A549 treated with AZD9567 at 1 μM for 4 hours (cell line): ENCODE measurements around the gene FRZB. TPM values are rescaled to one million over a fixed set of nuclear protein-coding genes. Genes with fewer than 3 reads are reported as not detected.

Source experiments
- total RNA-seq: library from RNA; stranded (reverse); fragments of 200-300 nt; extraction: Qiagen RNA extraction; gene quantifications from 5 replicates; pipeline ENCODE4 v1.2.3, GENCODE V29; 2022; ENCODE audit not compliant: insufficient read depth

FRZB gene, protein sequence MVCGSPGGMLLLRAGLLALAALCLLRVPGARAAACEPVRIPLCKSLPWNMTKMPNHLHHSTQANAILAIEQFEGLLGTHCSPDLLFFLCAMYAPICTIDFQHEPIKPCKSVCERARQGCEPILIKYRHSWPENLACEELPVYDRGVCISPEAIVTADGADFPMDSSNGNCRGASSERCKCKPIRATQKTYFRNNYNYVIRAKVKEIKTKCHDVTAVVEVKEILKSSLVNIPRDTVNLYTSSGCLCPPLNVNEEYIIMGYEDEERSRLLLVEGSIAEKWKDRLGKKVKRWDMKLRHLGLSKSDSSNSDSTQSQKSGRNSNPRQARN
- total RNA-seq: 0.05 to 0.08 TPM (median 0.08 TPM) in 4 of 5 replicates, not detected in the other

DNA sequence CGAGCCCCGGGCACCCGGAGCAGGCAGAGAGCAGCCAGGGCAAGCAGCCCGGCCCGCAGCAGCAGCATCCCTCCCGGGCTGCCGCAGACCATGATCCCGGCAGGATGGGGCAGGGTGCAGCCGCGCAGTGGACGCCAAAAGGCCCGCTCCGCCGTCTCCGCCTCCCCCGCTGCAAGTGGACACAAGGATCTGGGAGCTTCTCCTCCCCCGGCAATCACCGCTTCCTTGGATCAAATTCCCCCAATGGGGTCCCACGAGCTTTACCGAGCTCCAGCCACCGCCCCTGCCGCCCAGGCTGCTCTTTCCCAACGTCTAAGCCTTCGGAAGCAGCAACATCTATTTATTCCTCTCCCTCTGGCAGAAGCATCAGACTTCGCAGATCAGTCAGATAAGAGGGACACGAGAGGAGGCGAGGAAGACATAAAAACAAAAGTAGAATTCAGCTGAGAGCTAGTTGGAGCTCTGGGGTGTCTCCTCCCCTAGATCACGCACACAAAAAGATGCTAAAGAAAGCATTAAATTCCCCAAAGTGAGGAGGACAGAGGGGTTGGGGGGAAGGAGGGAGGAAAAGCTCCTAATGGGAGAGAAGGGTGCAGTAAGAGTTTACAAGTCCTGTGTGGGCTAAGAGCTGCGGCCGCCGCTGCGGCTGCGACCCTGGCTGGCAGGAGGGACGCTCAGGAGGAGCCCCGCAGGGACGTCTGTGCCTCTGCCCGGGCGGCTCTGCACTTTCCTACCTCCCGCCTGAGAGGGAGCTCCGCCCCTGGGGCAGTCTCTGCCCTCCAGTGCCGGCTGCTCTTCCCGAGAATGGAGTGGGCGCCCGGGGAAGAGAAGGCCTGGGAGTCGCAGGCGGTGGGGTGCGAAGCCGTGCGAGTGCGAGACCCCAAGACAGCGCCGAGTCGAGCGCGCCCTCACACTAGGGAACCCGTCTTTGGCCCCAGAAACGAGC lies at the start of gene FRZB:
Gene FRZB (minus strand): TSS at position 177 of the 946 bp plus-strand sequence. CDS start 85 bp downstream, at position 92.

Other genes with a start within 250 kb of the FRZB start
- gene DNAJC10, start 150.4 kb downstream of the FRZB start, total RNA-seq: 60.8 to 75.8 TPM (median 69.7 TPM) in 5 replicates
- 90.8 to 104 TPM (median 103 TPM) in 5 replicates for gene NCKAP1, start 171.8 kb upstream of the FRZB start, total RNA-seq
- 0.28 to 1.8 TPM (median 0.67 TPM) in 5 replicates for gene DUSP19, start 212.1 kb upstream of the FRZB start, total RNA-seq